Adrenal gland (tissue), 12 donors: ENCODE data around the gene LPAR3. TPM values are rescaled to one million over a fixed set of nuclear protein-coding genes. Genes with fewer than 3 reads are reported as not detected.

Source experiments
- DNase-seq, 7 donors: peaks; one replicate each; pipeline ENCODE4 v3.0.0-alpha.2; 2019 to 2020
- H3K27ac ChIP-seq, 5 donors: fragments of 200-600 bp; sonication (generic) in 4 of 5; 1 replicate in 3 of 5; 2 replicates in 2 of 5; pipeline versions ENCODE4 v1.5.1 to v1.8.0; 2016 to 2020; ENCODE audit warnings: mild to moderate bottlenecking in 1 of 5
- H3K27me3 ChIP-seq: fragments of 200-600 bp; 2 replicates; pipeline ENCODE4 v1.8.0; 2021
- H3K36me3 ChIP-seq, 2 donors: fragments of 200-600 bp; replicated peaks in 1 of 2; 1 replicate in 1 of 2; 2 replicates in 1 of 2; pipeline versions ENCODE4 v1.5.1 to v1.8.0; 2018 to 2022
- H3K4me1 ChIP-seq, 2 donors: fragments of 200-600 bp; replicated peaks in 1 of 2; 1 replicate in 1 of 2; 2 replicates in 1 of 2; pipeline versions ENCODE4 v1.5.1 to v1.8.0; 2018 to 2021
- H3K4me3 ChIP-seq, 4 donors: fragments of 200-600 bp; sonication (generic) in 3 of 4; one replicate each; pipeline ENCODE4 v1.5.1; 2016 to 2018
- H3K9me3 ChIP-seq, 3 donors: fragments of 200-600 bp; sonication (generic) in 1 of 3; replicated peaks in 1 of 3; 1 replicate in 2 of 3; 2 replicates in 1 of 3; pipeline versions ENCODE4 v1.5.1 to v1.8.0; 2016 to 2021
- CTCF ChIP-seq, 6 experiments: fragments of 450-650 bp in 4 of 6; fragments of 200-600 bp in 2 of 6; sonication (generic) in 1 of 6; IDR thresholded peaks; 1 replicate in 5 of 6; 2 replicates in 1 of 6; pipeline versions ENCODE4 v1.5.1 to v1.8.0; 2016 to 2021; ENCODE audit warnings: antibody characterized with exemption in 6 of 6, mild to moderate bottlenecking in 2 of 6, moderate library complexity in 1 of 6
- POLR2A ChIP-seq, 2 donors: fragments of 450-650 bp; IDR thresholded peaks; one replicate each; pipeline ENCODE4 v1.6.1; 2017; ENCODE audit warnings: antibody characterized with exemption in 2 of 2, mild to moderate bottlenecking in 2 of 2, moderate library complexity in 1 of 2
- WGBS, 4 donors: extraction: QIAGEN DNeasy Blood & Tissue Kit in 2 of 4; methylation state at CpG; one replicate each; pipeline versions ENCODE4 v1.1.5 to v1.1.7; 2013 to 2017; 5-methylcytosine and 5-hydroxymethylcytosine counted together
- intact Hi-C, 2 donors: fragments of 100-400 bp; cut with DNase I; formaldehyde crosslinking; loops; one replicate each; pipeline versions ENCODE4 v1.14.1 to v1.15.0; 2022 to 2023
- polyA plus RNA-seq, 3 donors: library from polyadenylated mRNA; stranded (reverse); fragments of 200-250 nt in 2 of 3; fragments of 350-450 nt in 1 of 3; fragmentation: Illumina TruSeq in 1 of 3; extraction: RNeasy Lipid Tissue Mini Kit (QIAGEN cat#74804) in 1 of 3; gene quantifications; one replicate each; pipeline ENCODE4 v1.2.3, GENCODE V29; 2013 to 2014
- total RNA-seq, 9 donors: library from RNA; depleted of rRNA in 4 of 9; stranded (reverse); fragments of >200 nt in 4 of 9; fragments of 120-200 nt in 1 of 9; fragmentation: NEBNext Ultra II Directional in 1 of 9; extraction: Animal tissue kit (Norgen Biotek cat#: 25700) in 1 of 9; gene quantifications; one replicate each; pipeline versions ENCODE4 v1.1.0 to v1.2.4, GENCODE V29; 2013 to 2023
- donor health status: healthy with polysubstance abuse.
- donor health status: Bipolar disorder and iron deficiency.
- donor health status: DM: yes; HTN: yes; CAD: no.
- donor health status: DM: no; HTN: no; CAD: no.
- donor health status: DM: no; HTN: no; CAD: no.
- donor health status: DM: yes; HTN: yes; CAD: no.

LPAR3 gene
- total and polyA plus RNA-seq, 12 donors = 0.06 to 7.1 (median 1.8) TPM

- no peak overlapping the region for H3K4me3 ChIP-seq
- H3K27me3 ChIP-seq = peaks cover 4% of the 10 kb centered on the region
- intact Hi-C loops = no loop called here
- TF ChIP-seq POLR2A (IDR thresholded peaks at IDR 0.05) = no peak
- TF ChIP-seq CTCF (IDR thresholded peaks at IDR 0.05) = no peak
- DNase-seq = no peak
- WGBS, 4 donors = 86 to 94% (median 91%) methylated on average over 1 of the region's 1 CpG
- H3K27ac ChIP-seq = no peak overlapping the region
- no peaks in the 10 kb centered on the region for H3K36me3 ChIP-seq
- H3K4me1 ChIP-seq = no peaks in the 10 kb centered on the region
- H3K9me3 ChIP-seq = no peaks in the 10 kb centered on the region
These were observed 27.2 kb upstream of the LPAR3 start for GRCh38 chr1:84920159-84920558.

- H3K9me3 ChIP-seq = no peaks in the 10 kb centered on the region
- no peak overlapping the region for H3K4me3 ChIP-seq
- TF ChIP-seq CTCF (IDR thresholded peaks at IDR 0.05) (no peak), POLR2A (IDR thresholded peaks at IDR 0.05) (no peak)
- H3K27me3 ChIP-seq = peaks cover 4% of the 10 kb centered on the region
- DNase-seq = no peak
- H3K4me1 ChIP-seq = no peaks in the 10 kb centered on the region
- intact Hi-C loops = loop anchor here in 1 of 2 donors (10.0 kb wide), 1 partner anchor 135 kb away; no protein-coding TSS in a partner anchor
- no peak overlapping the region for H3K27ac ChIP-seq
- 53 to 60% (median 57%) methylated on average over 4 of the region's 4 CpGs for WGBS, 4 donors
- no peaks in the 10 kb centered on the region for H3K36me3 ChIP-seq
These were observed 26.5 kb upstream of the LPAR3 start for GRCh38 chr1:84919461-84919970.

DNA sequence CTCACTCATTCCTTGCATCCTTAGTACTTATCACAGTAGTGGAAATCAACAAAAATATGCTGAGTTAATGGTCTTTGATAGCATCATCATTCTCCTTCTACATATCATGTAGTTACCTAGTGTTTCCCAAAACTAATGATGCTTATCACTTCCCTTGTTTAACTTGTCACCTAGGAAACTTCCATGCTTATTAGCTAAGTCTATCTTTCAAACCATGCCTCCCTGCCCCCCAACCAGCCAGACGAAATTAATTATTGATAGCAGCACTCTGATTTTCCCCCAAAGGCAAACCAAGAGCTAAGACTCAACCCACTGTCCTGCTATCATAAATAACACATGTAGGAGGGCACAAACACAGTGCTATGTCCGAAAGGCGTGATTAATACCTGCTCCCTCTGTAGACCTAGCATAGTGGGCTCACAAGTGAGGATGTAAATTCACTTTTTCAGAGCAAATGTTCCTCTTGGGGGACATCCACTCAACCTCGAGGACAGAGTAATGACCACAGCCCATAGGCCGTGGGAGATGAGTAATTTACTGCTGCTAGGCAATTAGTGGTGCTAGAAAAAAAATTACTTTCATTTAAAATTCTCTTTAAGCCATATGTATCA lies 25.8 kb upstream of the LPAR3 start:
- DNase-seq = no peak
- H3K36me3 ChIP-seq = no peaks in the 10 kb centered on the region
- no peak overlapping the region for H3K27ac ChIP-seq
- no peak overlapping the region for H3K4me3 ChIP-seq
- intact Hi-C loops = loop anchor here in 1 of 2 donors (10.0 kb wide), 1 partner anchor 134 kb away; no protein-coding TSS in a partner anchor
- peaks cover 4% of the 10 kb centered on the region for H3K27me3 ChIP-seq
- H3K9me3 ChIP-seq = no peaks in the 10 kb centered on the region
- WGBS, 4 donors = 61 to 65% (median 62%) methylated on average over 5 of the region's 5 CpGs
- TF ChIP-seq CTCF (IDR thresholded peaks at IDR 0.05) (no peak), POLR2A (IDR thresholded peaks at IDR 0.05) (no peak)
- H3K4me1 ChIP-seq = peaks cover 0 to 2% of the 10 kb centered on the region in 2 donors

- intact Hi-C loops = loop anchor here in 1 of 2 donors (10.0 kb wide), 1 partner anchor 132 kb away; no protein-coding TSS in a partner anchor
These were observed 23.9 kb upstream of the LPAR3 start for GRCh38 chr1:84916897-84917296.

More at GRCh38 chr1:84916897-84917296, 23.9 kb upstream of the LPAR3 start:
- peaks cover 4% of the 10 kb centered on the region for H3K27me3 ChIP-seq
- H3K27ac ChIP-seq = no peak overlapping the region
- peaks cover 8 to 11% of the 10 kb centered on the region in 2 donors for H3K4me1 ChIP-seq
- H3K36me3 ChIP-seq = no peaks in the 10 kb centered on the region
- no peak overlapping the region for H3K4me3 ChIP-seq
- no peaks in the 10 kb centered on the region for H3K9me3 ChIP-seq
- 67 to 76% (median 70%) methylated on average over 4 of the region's 4 CpGs for WGBS, 4 donors
- DNase-seq = no peak
- TF ChIP-seq POLR2A (IDR thresholded peaks at IDR 0.05) (no peak), CTCF (IDR thresholded peaks at IDR 0.05) (no peak)
